Stimulated activated CD4-positive, alpha-beta T cell treated with anti-CD3 and anti-CD28 coated beads, Interleukin-15, amount 100 ng/mL, for 1 hour (primary cell): ENCODE data around the gene TSEN15.
"Not testable (repeated sequence)": the region's sequence is repeated elsewhere in the genome, so short reads cannot be mapped to it uniquely, and the experiment has no call there.

Experiments used
- DNase-seq, 2 donors: peaks; one replicate each; pipeline ENCODE4 v3.0.0-alpha.2; 2020; ENCODE audit warnings: low read depth in 1 of 2, low spot score in 1 of 2

The TSEN15 gene

DNA sequence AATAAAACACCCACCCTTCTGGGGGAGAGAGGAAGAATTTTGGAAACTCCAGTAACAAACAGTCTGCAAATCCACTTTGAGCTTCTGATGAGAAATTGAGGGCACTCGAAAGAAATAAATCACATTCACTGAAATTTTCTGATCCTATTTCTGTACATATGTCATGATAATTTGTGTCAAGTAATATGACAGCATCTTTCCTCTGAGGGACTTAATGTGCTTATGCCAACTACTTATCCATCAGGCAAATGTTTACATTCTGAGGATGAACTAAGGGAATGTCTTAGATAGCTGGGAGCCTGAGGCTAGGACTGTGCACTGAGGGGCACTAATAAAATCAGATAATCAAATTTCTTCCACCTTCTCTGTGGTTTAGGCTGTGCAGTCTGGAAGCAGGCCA is 44.5 kb downstream of the TSEN15 start:
- no peak for DNase-seq

- DNase-seq: not testable (repeated sequence)
Measured at GRCh38 chr1:184096580-184096979, 45.0 kb downstream of the TSEN15 start.

- no peak for DNase-seq
Measured at GRCh38 chr1:184101141-184101540, 49.6 kb downstream of the TSEN15 start.

GRCh38 chr1:184101571-184101970 is 50.0 kb downstream of the TSEN15 start:
- no peak for DNase-seq

DNA sequence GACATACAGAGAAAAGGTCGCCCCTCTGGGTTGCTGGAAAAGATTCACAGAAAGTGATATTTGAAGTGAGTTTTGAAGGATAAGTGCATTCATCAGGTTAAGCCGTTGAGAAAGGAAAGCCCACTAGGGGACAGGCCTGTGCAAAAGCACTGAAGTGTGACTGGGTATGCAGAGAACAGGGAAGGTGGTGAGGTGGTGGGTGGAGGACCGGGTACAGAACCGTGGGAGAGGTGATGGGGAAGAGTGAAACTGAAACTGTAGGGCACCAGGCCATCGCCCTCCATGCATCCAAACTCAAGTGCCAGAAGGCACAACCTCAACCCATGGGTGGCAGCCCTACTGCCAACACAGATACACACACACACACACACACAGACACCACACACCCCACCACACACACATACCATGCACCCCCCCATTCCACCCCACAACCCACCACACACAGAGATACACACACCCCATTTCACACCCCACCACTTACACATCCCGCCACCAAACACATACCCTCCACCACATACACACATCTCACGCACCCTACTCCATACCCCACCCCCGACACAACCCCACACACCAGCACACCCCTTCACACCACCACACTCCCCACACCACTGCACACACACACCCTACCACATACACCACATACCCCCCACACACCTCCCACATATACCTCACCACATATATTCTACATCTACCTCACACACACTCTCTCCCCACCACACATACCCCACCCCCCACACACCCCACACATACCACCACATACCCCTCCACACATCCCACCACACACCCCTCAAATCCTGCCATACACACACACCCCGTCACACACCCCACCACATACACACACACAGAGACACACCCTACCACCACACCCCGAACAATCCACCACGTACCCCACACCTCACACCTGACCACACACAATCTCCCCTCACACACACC is 59.0 kb downstream of the TSEN15 start:
- no peak for DNase-seq

DNA sequence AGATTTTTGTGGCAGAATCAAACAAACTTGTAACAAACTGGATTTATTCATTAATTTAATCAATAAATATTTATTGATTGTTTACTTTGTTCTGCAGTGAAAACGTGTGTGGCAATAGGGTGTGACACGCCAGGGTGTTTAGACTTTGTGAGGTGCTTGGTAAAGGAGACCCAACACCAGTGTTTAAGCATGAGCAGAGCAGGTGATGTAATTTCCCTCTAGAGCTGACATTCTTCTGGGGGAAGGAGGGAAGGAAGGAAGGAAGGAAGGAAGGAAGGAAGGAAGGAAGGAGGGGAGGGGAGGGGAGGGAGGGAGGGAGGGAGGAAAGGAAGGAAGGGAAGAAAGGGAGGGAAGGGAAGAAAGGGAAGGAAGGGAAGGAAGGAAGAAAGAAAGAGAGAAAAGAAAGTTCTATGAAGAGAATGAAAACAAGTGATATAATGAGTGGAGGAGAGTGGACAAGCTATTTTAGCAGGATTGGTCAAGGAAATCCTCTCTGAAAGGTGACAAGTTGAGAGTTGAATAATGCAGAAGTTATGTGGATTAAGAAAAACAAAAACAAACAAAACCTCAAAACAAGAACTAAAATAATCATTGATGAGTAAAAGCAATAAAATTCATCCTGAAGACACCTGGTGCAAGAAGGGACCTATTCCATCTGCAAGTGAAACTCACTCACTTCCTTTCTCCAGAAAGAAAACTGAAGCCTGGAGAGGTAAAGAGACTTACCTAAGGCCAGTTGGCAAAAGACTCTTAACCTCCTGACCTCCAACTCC is 60.8 kb downstream of the TSEN15 start:
- no peak for DNase-seq

DNA sequence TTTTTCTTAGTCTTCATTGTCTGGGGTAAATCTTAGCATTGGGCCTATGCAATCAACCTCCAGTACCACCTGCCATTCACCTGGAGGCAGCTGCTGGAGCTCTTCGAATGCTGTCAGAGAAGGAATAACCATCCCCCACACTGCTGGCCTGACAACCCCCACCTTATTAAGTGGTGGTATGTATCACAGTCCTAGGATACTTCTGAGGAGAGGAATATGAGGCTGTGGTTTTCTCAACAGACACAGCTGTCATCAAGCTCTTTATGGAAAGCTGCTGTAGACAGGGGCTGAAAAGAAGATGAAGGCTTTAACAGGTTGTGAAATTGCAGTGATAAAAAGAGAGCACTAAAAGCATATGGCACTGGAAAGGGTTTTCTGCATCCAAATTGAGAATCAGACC is 61.7 kb downstream of the TSEN15 start:
- no peak for DNase-seq

DNA sequence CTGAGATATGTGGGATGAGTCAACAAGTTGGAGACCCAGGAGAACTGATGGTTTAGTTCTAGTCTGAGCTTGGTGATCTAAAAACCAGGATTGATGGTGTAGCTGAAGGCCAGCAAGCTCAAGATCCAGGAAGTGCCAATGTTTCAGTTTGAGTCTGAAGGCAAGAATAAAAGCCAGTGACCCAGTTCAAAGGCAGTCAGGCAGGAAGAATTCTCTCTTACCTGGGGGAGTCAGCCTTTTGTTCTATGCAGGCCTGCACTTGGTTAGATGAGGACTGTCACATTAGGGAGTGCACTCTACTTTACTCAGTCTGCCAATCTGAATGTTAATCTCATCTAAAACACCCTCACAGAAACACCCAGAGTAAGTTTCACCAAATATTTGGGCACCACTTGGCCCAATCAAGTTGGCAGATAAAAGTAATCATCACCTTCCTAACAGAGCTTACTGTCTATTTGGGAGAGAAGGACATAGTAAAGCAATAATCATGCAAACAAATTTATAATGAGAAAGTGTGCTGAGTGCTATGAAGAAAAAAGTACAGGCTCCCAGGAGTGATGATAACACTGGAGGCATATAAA is 63.4 kb downstream of the TSEN15 start:
- DNase-seq: no peak

DNA sequence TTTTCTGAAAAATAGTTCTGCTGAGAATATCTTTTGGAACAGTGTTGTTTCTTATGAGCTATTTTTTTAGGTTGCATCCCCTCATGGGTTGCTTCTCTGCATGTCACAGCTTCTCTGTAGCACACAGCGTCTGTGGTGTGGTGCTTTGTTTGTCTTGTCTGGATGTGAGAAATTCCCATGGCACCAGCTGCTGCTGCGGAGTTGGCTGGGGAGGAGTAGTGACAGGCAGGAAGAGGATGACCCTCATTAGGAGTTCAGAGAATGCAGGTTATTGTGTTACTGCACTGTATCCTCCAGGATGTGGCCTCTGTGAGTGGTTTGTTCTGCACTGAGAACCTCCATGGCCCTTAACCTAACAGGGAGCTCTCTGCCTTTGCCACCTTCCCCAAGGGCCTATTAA is 64.8 kb downstream of the TSEN15 start:
- DNase-seq: no peak

DNA sequence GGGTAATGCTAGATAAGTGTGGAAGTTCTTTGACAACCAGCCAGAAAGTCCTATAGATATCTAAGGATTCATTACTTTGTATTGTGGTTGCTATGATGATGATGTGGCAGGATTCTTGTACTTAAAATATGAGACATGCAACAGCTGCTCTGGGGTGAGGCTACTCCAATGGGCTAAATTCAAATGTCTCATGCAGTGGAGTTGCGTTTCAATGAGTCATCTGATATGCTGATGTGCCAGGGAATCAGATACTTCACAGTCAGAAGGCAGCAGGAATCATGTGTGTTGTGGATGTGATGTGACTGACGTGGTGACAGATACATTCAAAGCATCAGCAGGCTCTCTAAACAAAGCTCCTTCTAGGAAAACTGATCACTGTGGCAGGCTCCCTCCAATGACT is 66.5 kb downstream of the TSEN15 start:
- DNase-seq: no peak
